GM20431 (cell line): Measurements from ENCODE around the gene EGFL8.

ENCODE experiments used
- in situ Hi-C: fragments of 300-500 bp; cut with MseI, MboI; formaldehyde crosslinking; loops from one replicate; pipeline ENCODE4 v1.15.0; 2020; ENCODE audit warnings: low sequenced_read_pairs; ENCODE audit not compliant: unreplicated experiment

EGFL8 gene

GRCh38 chr6:32166411-32167061 is 2.1 kb downstream of the EGFL8 start:
- in situ Hi-C loops = no loop called here

GRCh38 chr6:32167154-32167760 is 2.9 kb downstream of the EGFL8 start:
- in situ Hi-C loops = no loop called here

- in situ Hi-C loops = no loop called here
These were observed 3.4 kb downstream of the EGFL8 start for GRCh38 chr6:32167761-32168262.

GRCh38 chr6:32168350-32168749 is 4.0 kb downstream of the EGFL8 start:
- in situ Hi-C loops = no loop called here

- in situ Hi-C loops = no loop called here
These were observed 4.6 kb downstream of the EGFL8 start for GRCh38 chr6:32168807-32169591.

- in situ Hi-C loops = no loop called here
These were observed 5.9 kb downstream of the EGFL8 start for GRCh38 chr6:32170294-32170693.

- in situ Hi-C loops = no loop called here
These were observed 6.8 kb downstream of the EGFL8 start for GRCh38 chr6:32171234-32171633.

- in situ Hi-C loops = no loop called here
These were observed 8.8 kb downstream of the EGFL8 start for GRCh38 chr6:32173051-32173727.

GRCh38 chr6:32174416-32174815 is 10.0 kb downstream of the EGFL8 start:
- in situ Hi-C loops = no loop called here

- in situ Hi-C loops = no loop called here
These were observed 10.9 kb downstream of the EGFL8 start for GRCh38 chr6:32175322-32175710.

- in situ Hi-C loops = no loop called here
These were observed 11.5 kb downstream of the EGFL8 start, which contains the start of gene AGPAT1 for GRCh38 chr6:32175711-32176475. Gene AGPAT1, minus strand, starts transcription at chr6:32176084. Its CDS starts 4,588 bp downstream, at chr6:32171496.

GRCh38 chr6:32176476-32177182 is 12.2 kb downstream of the EGFL8 start:
- in situ Hi-C loops = no loop called here

GRCh38 chr6:32177183-32177787 is 12.9 kb downstream of the EGFL8 start:
- in situ Hi-C loops = no loop called here

- in situ Hi-C loops = no loop called here
These were observed 13.6 kb downstream of the EGFL8 start, which contains the start of gene RNF5 for GRCh38 chr6:32177788-32178546. Gene RNF5, plus strand, starts transcription at chr6:32178405. Its CDS starts 107 bp downstream, at chr6:32178512.

- in situ Hi-C loops = no loop called here
These were observed 14.4 kb downstream of the EGFL8 start for GRCh38 chr6:32178547-32179440.

- in situ Hi-C loops = no loop called here
These were observed 15.5 kb downstream of the EGFL8 start for GRCh38 chr6:32179766-32180405.
